Lung (tissue), 12 donors: ENCODE measurements around the gene EPAS1. TPM values are rescaled to one million over a fixed set of nuclear protein-coding genes. Genes with fewer than 3 reads are reported as not detected.
A peak's percentile ranks its signal among the peaks of the same experiment; 100 is the strongest.

Source experiments
- ATAC-seq: fragments of 200-7000 bp; cut with Tn5 transposase; one replicate; pipeline ENCODE4 v1.9.1; 2020; ENCODE audit warnings: moderate number of reproducible peaks; ENCODE audit not compliant: insufficient read depth, low FRiP score
- DNase-seq, 3 donors: peaks; one replicate each; pipeline ENCODE4 v3.0.0-alpha.2; 2013 to 2017
- H3K27ac ChIP-seq, 2 donors: one replicate each; pipeline ENCODE4 v1.5.1; 2013; ENCODE audit warnings: mild to moderate bottlenecking in 2 of 2, moderate library complexity in 2 of 2, control low read depth in 1 of 2, inconsistent platforms in 1 of 2, low read depth in 1 of 2, low read length in 1 of 2
- H3K27me3 ChIP-seq, 3 donors: one replicate each; pipeline ENCODE4 v1.5.1; 2013; ENCODE audit warnings: low read length in 2 of 3; ENCODE audit not compliant: control insufficient read depth in 3 of 3, insufficient read depth in 3 of 3
- H3K36me3 ChIP-seq, 4 donors: one replicate each; pipeline ENCODE4 v1.5.1; 2013; ENCODE audit warnings: low read length in 4 of 4, mild to moderate bottlenecking in 1 of 4, moderate library complexity in 1 of 4; ENCODE audit not compliant: control insufficient read depth in 4 of 4, insufficient read depth in 4 of 4
- H3K4me1 ChIP-seq, 5 donors: one replicate each; pipeline ENCODE4 v1.5.1; 2013; ENCODE audit warnings: low read length in 5 of 5, mild to moderate bottlenecking in 2 of 5, moderate library complexity in 1 of 5; ENCODE audit not compliant: control insufficient read depth in 5 of 5, insufficient read depth in 5 of 5
- H3K4me3 ChIP-seq: one replicate; pipeline ENCODE4 v1.5.1; 2013; ENCODE audit warnings: mild to moderate bottlenecking, control low read depth, moderate library complexity
- H3K9ac ChIP-seq, 2 donors: one replicate each; pipeline ENCODE4 v1.5.1; 2013; ENCODE audit warnings: low read length in 2 of 2, control low read depth in 1 of 2; ENCODE audit not compliant: insufficient read depth in 1 of 2
- H3K9me3 ChIP-seq, 4 donors: one replicate each; pipeline ENCODE4 v1.5.1; 2013; ENCODE audit warnings: low read length in 3 of 4, mild to moderate bottlenecking in 1 of 4, moderate library complexity in 1 of 4; ENCODE audit not compliant: control insufficient read depth in 4 of 4, insufficient read depth in 3 of 4
- WGBS, 2 donors: extraction: QIAGEN DNeasy Blood & Tissue Kit; methylation state at CpG; one replicate each; pipeline ENCODE4 v1.1.7; 2013; 5-methylcytosine and 5-hydroxymethylcytosine counted together
- polyA plus RNA-seq, 2 donors: library from polyadenylated mRNA; stranded (reverse); fragments of 200-250 nt; gene quantifications; one replicate each; pipeline ENCODE4 v1.2.1, GENCODE V29; 2013
- total RNA-seq, 2 donors: library from RNA; depleted of rRNA in 1 of 2; stranded (reverse); fragments of >200 nt in 1 of 2; gene quantifications; one replicate each; pipeline ENCODE4 v1.2.1, GENCODE V29; 2014 to 2021
- TF ChIP-seq, protein P1 (sequence below): IDR thresholded peaks from 2 replicates; pipeline ENCODE4 v1.5.1; 2012; ENCODE audit warnings: mild to moderate bottlenecking; ENCODE audit errors: control extremely low read depth, extremely low read depth
- donor health status: control.
- donor health status: control.
- donor health status: Bipolar disorder and iron deficiency.
- donor health status: healthy.
- donor health status: DM: yes; HTN: yes; CAD: no.

The EPAS1 gene
- total and polyA plus RNA-seq, 4 donors: 233 to 1,051 (median 381) TPM

DNA sequence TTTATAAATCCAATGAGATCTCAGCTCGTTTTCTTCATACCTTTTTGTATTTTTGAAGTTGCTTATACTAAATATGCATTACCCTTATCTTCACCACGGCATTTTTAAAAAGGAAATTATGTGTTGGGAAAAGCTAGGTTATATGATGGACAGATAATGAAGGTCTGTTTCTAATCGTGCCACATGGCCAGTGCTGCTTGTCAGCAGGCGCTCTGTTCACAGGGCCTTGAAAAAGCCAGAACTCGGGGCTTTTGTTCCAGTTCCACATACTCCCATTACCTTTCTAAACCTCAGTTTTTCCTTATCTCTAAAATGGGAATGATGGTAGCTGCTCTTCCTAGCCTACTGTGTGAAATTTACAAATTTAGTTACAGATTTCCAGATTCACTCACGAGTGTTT, 42.0 kb downstream of the EPAS1 start:
- Histone ChIP-seq H3K4me1 (peaks cover 30 to 83% (median 59%) of the 10 kb centered on the region in 5 donors), H3K9me3 (no peaks in the 10 kb centered on the region), H3K9ac (no peak overlapping the region), H3K27me3 (no peaks in the 10 kb centered on the region), H3K4me3 (no peak overlapping the region), H3K36me3 (peaks cover 0 to under 1% (median 0%) of the 10 kb centered on the region in 4 donors), H3K27ac (peak overlapping the region in 1 of 2 donors; percentile 59)
- 53 to 70% methylated on average over 6 of the region's 6 CpGs for WGBS, 2 donors
- no peak for DNase-seq
- ATAC-seq: no peak
- TF ChIP-seq, protein P1, sequence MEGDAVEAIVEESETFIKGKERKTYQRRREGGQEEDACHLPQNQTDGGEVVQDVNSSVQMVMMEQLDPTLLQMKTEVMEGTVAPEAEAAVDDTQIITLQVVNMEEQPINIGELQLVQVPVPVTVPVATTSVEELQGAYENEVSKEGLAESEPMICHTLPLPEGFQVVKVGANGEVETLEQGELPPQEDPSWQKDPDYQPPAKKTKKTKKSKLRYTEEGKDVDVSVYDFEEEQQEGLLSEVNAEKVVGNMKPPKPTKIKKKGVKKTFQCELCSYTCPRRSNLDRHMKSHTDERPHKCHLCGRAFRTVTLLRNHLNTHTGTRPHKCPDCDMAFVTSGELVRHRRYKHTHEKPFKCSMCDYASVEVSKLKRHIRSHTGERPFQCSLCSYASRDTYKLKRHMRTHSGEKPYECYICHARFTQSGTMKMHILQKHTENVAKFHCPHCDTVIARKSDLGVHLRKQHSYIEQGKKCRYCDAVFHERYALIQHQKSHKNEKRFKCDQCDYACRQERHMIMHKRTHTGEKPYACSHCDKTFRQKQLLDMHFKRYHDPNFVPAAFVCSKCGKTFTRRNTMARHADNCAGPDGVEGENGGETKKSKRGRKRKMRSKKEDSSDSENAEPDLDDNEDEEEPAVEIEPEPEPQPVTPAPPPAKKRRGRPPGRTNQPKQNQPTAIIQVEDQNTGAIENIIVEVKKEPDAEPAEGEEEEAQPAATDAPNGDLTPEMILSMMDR: no peak

GRCh38 chr2:46339676-46340459, 42.7 kb downstream of the EPAS1 start:
- Histone ChIP-seq H3K9me3 (no peaks in the 10 kb centered on the region), H3K27ac (peak overlapping the region; percentile 40 to 59), H3K4me3 (no peak overlapping the region), H3K4me1 (peaks cover 30 to 81% (median 59%) of the 10 kb centered on the region in 5 donors), H3K27me3 (no peaks in the 10 kb centered on the region), H3K36me3 (peaks cover 0 to 3% (median 0%) of the 10 kb centered on the region in 4 donors), H3K9ac (no peak overlapping the region)
- TF ChIP-seq, protein P1: no peak
- 54 to 68% methylated on average over 12 of the region's 12 CpGs for WGBS, 2 donors
- no peak for ATAC-seq
- peak; percentile 67 to 88 (median 87) for DNase-seq

- H3K9ac ChIP-seq: no peak overlapping the region
- H3K36me3 ChIP-seq: peaks cover 0 to 3% (median 0%) of the 10 kb centered on the region in 4 donors
- H3K27ac ChIP-seq: peak overlapping the region in 1 of 2 donors; percentile 2
- 67 to 82% methylated on average over 4 of the region's 4 CpGs for WGBS, 2 donors
- no peak for DNase-seq
- no peak overlapping the region for H3K4me3 ChIP-seq
- H3K27me3 ChIP-seq: no peaks in the 10 kb centered on the region
- TF ChIP-seq, protein P1: no peak
- no peak for ATAC-seq
- no peaks in the 10 kb centered on the region for H3K9me3 ChIP-seq
- peaks cover 26 to 75% (median 56%) of the 10 kb centered on the region in 5 donors for H3K4me1 ChIP-seq
These were observed 43.7 kb downstream of the EPAS1 start for GRCh38 chr2:46340740-46341420.
